Panc1 (cell line): Measurements from ENCODE around the gene MAMLD1. TPM values are rescaled to one million over a fixed set of nuclear protein-coding genes. Genes with fewer than 3 reads are reported as not detected.
A peak's percentile ranks its signal among the peaks of the same experiment; 100 is the strongest.

ENCODE experiments used
- ATAC-seq: fragments of 200-7000 bp; cut with Tn5 transposase; 2 replicates; pipeline ENCODE4 v1.9.1; 2020; ENCODE audit warnings: mild to moderate bottlenecking, moderate library complexity
- BruUV-seq: library from RNA; stranded (reverse); fragments of 400-500 nt; replicated peaks from 2 replicates; lab custom pipeline; 2021; lab: Mats Ljungman, UMichigan
- CTCF ChIA-PET: fragments of 300-600 bp; sonication (Branson Sonifier 250); formaldehyde crosslinking; loops from one replicate; lab custom pipeline; 2022; ENCODE audit warnings: antibody characterized with exemption; lab: Charles Lee
- POLR2A ChIA-PET: fragments of 300-600 bp; sonication (Branson Sonifier 250); formaldehyde crosslinking; loops from one replicate; lab custom pipeline; 2022; ENCODE audit warnings: antibody characterized with exemption; lab: Charles Lee
- DNase-seq: peaks from one replicate; pipeline ENCODE4 v3.0.0-alpha.2; 2010; ENCODE audit warnings: low read depth, low spot score
- H3K27ac ChIP-seq: 2 replicates; pipeline ENCODE4 v1.5.1; 2011; ENCODE audit warnings: mild to moderate bottlenecking, low read length, inconsistent platforms
- H3K27me3 ChIP-seq: fragments of 200-500 bp; sonication (Bioruptor generic); 2 replicates; pipeline ENCODE4 v1.6.0; 2014; ENCODE audit warnings: low read length, inconsistent platforms; ENCODE audit not compliant: control insufficient read depth, insufficient read depth
- H3K36me3 ChIP-seq: fragments of 200-500 bp; sonication (Bioruptor generic); 2 replicates; pipeline ENCODE4 v1.5.1; 2014; ENCODE audit warnings: inconsistent platforms, mild to moderate bottlenecking, low read length, moderate library complexity; ENCODE audit not compliant: control insufficient read depth, insufficient read depth
- H3K4me1 ChIP-seq: 2 replicates; pipeline ENCODE4 v1.5.1; 2011; ENCODE audit warnings: inconsistent platforms, mild to moderate bottlenecking, low read length, moderate library complexity; ENCODE audit not compliant: control insufficient read depth, insufficient read depth
- H3K4me3 ChIP-seq, 2 experiments: 2 replicates each; pipeline ENCODE4 v1.5.1; 2011 to 2012; ENCODE audit warnings: low read depth in 2 of 2, low read length in 2 of 2, mild to moderate bottlenecking in 2 of 2, inconsistent platforms in 1 of 2, moderate library complexity in 1 of 2
- H3K9me3 ChIP-seq: fragments of 200-500 bp; sonication (Bioruptor generic); 2 replicates; pipeline ENCODE4 v1.5.1; 2014; ENCODE audit warnings: low read depth, mild to moderate bottlenecking, inconsistent platforms, low read length, moderate library complexity; ENCODE audit not compliant: control insufficient read depth, insufficient read depth
- CTCF ChIP-seq: fragments of 450-650 bp; IDR thresholded peaks from 2 replicates; pipeline ENCODE4 v1.5.1; 2017; ENCODE audit warnings: mild to moderate bottlenecking
- POLR2AphosphoS5 ChIP-seq: IDR thresholded peaks from 2 replicates; pipeline ENCODE4 v1.6.1; 2012; ENCODE audit warnings: mild to moderate bottlenecking, low read depth, low read length, moderate library complexity
- SIN3A ChIP-seq: IDR thresholded peaks from 2 replicates; pipeline ENCODE4 v1.6.1; 2012; ENCODE audit warnings: low read depth, mild to moderate bottlenecking, low read length, moderate library complexity, borderline replicate concordance; ENCODE audit not compliant: insufficient read depth
- TCF7L2 ChIP-seq: IDR thresholded peaks from 2 replicates; pipeline ENCODE4 v1.6.1; 2011; ENCODE audit warnings: mild to moderate bottlenecking, low read depth, low read length, inconsistent platforms
- in situ Hi-C: cut with HindIII; loops from 2 replicates; pipeline ENCODE4 v1.10.0; 2016; ENCODE audit warnings: low sequenced_read_pairs, low pct_unique_long_range_greater_than_20kb
- intact Hi-C: fragments of 100-400 bp; cut with micrococcal nuclease; formaldehyde crosslinking; loops from one replicate; pipeline ENCODE4 v1.10.0; 2022; ENCODE audit not compliant: unreplicated experiment
- total RNA-seq: library from RNA; stranded (reverse); gene quantifications from one replicate; pipeline ENCODE4 v1.2.1, GENCODE V29; 2021; ENCODE audit not compliant: unreplicated experiment
- TF ChIP-seq, protein P1 (sequence below), 2 experiments: IDR thresholded peaks; 2 replicates each; pipeline ENCODE4 v1.6.1; 2011 to 2012; ENCODE audit warnings: low read depth in 2 of 2, control low read depth in 1 of 2, low read length in 1 of 2, mild to moderate bottlenecking in 1 of 2, moderate library complexity in 1 of 2; ENCODE audit not compliant: insufficient read depth in 1 of 2

Gene MAMLD1
- total RNA-seq, 1 experiment from 2014 or later: 2.1 TPM

- Histone ChIP-seq H3K4me3 (no peak overlapping the region), H3K9me3 (no peaks in the 10 kb centered on the region), H3K36me3 (no peaks in the 10 kb centered on the region), H3K27ac (no peak overlapping the region; the same call in 1 of the 2 replicates), H3K4me1 (peaks cover 7% of the 10 kb centered on the region; the same call in 1 of the 2 replicates), H3K27me3 (no peaks in the 10 kb centered on the region)
- intact Hi-C loops (no loop called here), in situ Hi-C loops (no loop called here)
- ChIA-PET POLR2A (no interaction called here), CTCF (no interaction called here)
- no TSS peak for BruUV-seq
- no peak for TF ChIP-seq POLR2AphosphoS5
- TF ChIP-seq SIN3A: no peak
- TF ChIP-seq, protein P1, sequence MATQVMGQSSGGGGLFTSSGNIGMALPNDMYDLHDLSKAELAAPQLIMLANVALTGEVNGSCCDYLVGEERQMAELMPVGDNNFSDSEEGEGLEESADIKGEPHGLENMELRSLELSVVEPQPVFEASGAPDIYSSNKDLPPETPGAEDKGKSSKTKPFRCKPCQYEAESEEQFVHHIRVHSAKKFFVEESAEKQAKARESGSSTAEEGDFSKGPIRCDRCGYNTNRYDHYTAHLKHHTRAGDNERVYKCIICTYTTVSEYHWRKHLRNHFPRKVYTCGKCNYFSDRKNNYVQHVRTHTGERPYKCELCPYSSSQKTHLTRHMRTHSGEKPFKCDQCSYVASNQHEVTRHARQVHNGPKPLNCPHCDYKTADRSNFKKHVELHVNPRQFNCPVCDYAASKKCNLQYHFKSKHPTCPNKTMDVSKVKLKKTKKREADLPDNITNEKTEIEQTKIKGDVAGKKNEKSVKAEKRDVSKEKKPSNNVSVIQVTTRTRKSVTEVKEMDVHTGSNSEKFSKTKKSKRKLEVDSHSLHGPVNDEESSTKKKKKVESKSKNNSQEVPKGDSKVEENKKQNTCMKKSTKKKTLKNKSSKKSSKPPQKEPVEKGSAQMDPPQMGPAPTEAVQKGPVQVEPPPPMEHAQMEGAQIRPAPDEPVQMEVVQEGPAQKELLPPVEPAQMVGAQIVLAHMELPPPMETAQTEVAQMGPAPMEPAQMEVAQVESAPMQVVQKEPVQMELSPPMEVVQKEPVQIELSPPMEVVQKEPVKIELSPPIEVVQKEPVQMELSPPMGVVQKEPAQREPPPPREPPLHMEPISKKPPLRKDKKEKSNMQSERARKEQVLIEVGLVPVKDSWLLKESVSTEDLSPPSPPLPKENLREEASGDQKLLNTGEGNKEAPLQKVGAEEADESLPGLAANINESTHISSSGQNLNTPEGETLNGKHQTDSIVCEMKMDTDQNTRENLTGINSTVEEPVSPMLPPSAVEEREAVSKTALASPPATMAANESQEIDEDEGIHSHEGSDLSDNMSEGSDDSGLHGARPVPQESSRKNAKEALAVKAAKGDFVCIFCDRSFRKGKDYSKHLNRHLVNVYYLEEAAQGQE (IDR thresholded peaks at IDR 0.05; ENCODE audit: insufficient read depth in 1 of 2, low read depth in 2 of 2, low read length in 1 of 2): no peak
- no peak for TF ChIP-seq CTCF
- TF ChIP-seq TCF7L2: no peak
- ATAC-seq: no peak
- no peak for DNase-seq
Observed at GRCh38 chrX:150546711-150547153, 183.6 kb downstream of the MAMLD1 start.

DNA sequence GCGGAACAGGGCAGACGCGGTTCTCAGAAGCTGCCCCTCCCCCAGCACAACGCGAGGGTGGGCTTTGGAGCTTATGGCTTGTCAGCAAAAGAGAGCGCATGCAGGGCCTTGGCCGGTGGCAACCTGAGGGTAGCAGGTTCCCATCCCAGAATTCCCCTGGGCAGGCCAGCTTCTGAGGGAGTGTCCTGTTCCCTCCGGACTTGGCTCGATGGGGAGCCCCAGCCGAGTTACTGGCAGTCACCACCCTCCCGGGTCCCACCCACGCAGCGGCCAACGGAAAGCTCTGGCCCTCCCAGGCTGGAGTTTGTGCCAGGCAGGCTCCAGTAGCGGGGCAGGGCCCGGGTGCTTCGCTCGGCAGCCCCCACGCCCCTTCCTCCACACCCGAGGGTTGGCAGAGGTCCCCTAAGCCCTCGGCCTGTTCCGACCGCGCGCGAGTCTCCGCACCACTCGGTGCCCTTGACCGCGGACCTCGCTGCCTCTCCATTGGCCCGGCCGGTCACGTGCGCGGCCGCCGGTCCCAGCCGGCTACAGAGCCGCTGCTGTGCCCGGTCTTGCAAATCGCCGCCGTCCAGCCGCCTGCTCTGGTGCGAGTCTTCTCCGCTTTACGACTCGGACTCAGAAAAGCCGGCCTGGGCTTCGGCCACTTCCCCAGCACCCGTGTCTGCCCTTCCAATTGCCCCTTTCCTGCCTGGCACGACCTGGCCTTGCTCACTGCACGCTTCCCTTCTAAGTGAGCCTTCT, 184.4 kb downstream of the MAMLD1 start:
- TF ChIP-seq, protein P1 (IDR thresholded peaks at IDR 0.05; ENCODE audit: insufficient read depth in 1 of 2, low read depth in 2 of 2, low read length in 1 of 2): no peak
- no peaks in the 10 kb centered on the region for H3K9me3 ChIP-seq
- ChIA-PET CTCF (no interaction called here), POLR2A (no interaction called here)
- intact Hi-C loops (no loop called here), in situ Hi-C loops (no loop called here)
- H3K27ac ChIP-seq: peak overlapping the region; percentile 48; the same call in 1 of the 2 replicates
- peaks cover 7% of the 10 kb centered on the region; the same call in 1 of the 2 replicates for H3K4me1 ChIP-seq
- H3K27me3 ChIP-seq: no peaks in the 10 kb centered on the region
- no TSS peak for BruUV-seq
- no peaks in the 10 kb centered on the region for H3K36me3 ChIP-seq
- ATAC-seq (peak; percentile 91), DNase-seq (no peak)
- peak overlapping the region; percentile 25 to 52 for H3K4me3 ChIP-seq
